IMR-90 (cell line): ENCODE data around the gene KRT6A. TPM values are rescaled to one million over a fixed set of nuclear protein-coding genes. Genes with fewer than 3 reads are reported as not detected.

Experiments used
- polyA plus RNA-seq, 3 experiments: library from polyadenylated mRNA; depleted of rRNA; stranded (reverse); fragments of >200 nt; gene quantifications; 2 replicates each; pipeline ENCODE4 v1.2.3, GENCODE V29; 2012; ENCODE audit warnings: low replicate concordance in 1 of 3
- total RNA-seq: library from RNA; depleted of rRNA; stranded (reverse); fragments of >200 nt; gene quantifications from 2 replicates; pipeline ENCODE4 v1.2.3, GENCODE V29; 2012; rRNA removed

The KRT6A gene
- total and polyA plus RNA-seq, 2 of the 4 experiments (the other 2 are of a cell fraction), result not detected

Other genes with a start within 250 kb of the KRT6A start
- not detected in 2 replicates for gene KRT86, start 218.6 kb downstream of the KRT6A start, total RNA-seq
- 0.06 TPM in 1 of 2 replicates, not detected in the other for gene KRT86, start 218.6 kb downstream of the KRT6A start, polyA plus RNA-seq (2012; rRNA removed)
- gene KRT81, start 201.7 kb downstream of the KRT6A start, total RNA-seq, result under 0.01 TPM in 2 replicates
- gene KRT81, start 201.7 kb downstream of the KRT6A start, polyA plus RNA-seq (2012; rRNA removed), result 0.05 and 0.29 TPM in 2 replicates
- gene KRT83, start 171.9 kb downstream of the KRT6A start, total RNA-seq, result not detected in 2 replicates
- gene KRT83, start 171.9 kb downstream of the KRT6A start, polyA plus RNA-seq (2012; rRNA removed), result not detected in 2 replicates
- gene KRT85, start 125.8 kb downstream of the KRT6A start, total RNA-seq, result not detected in 2 replicates
- not detected in 2 replicates for gene KRT85, start 125.8 kb downstream of the KRT6A start, polyA plus RNA-seq (2012; rRNA removed)
- gene KRT84, start 107.6 kb downstream of the KRT6A start, total RNA-seq, result not detected in 2 replicates
- not detected in 2 replicates for gene KRT84, start 107.6 kb downstream of the KRT6A start, polyA plus RNA-seq (2012; rRNA removed)
- gene KRT82, start 86.9 kb downstream of the KRT6A start, total RNA-seq, result not detected in 2 replicates
- not detected in 2 replicates for gene KRT82, start 86.9 kb downstream of the KRT6A start, polyA plus RNA-seq (2012; rRNA removed)
- not detected in 2 replicates for gene KRT75, start 58.9 kb downstream of the KRT6A start, total RNA-seq
- not detected in 2 replicates for gene KRT75, start 58.9 kb downstream of the KRT6A start, polyA plus RNA-seq (2012; rRNA removed)
- not detected in 2 replicates for gene KRT6B, start 41.1 kb downstream of the KRT6A start, total RNA-seq
- not detected in 2 replicates for gene KRT6B, start 41.1 kb downstream of the KRT6A start, polyA plus RNA-seq (2012; rRNA removed)
- not detected in 2 replicates for gene KRT6C, start 19.5 kb downstream of the KRT6A start, total RNA-seq
- not detected in 2 replicates for gene KRT6C, start 19.5 kb downstream of the KRT6A start, polyA plus RNA-seq (2012; rRNA removed)
- not detected in 2 replicates for gene KRT5, start 27.1 kb upstream of the KRT6A start, total RNA-seq
- not detected in 2 replicates for gene KRT5, start 27.1 kb upstream of the KRT6A start, polyA plus RNA-seq (2012; rRNA removed)
- not detected in 2 replicates for gene KRT71, start 59.9 kb upstream of the KRT6A start, total RNA-seq
- gene KRT71, start 59.9 kb upstream of the KRT6A start, polyA plus RNA-seq (2012; rRNA removed), result not detected in 2 replicates
- gene KRT74, start 80.6 kb upstream of the KRT6A start, total RNA-seq, result not detected in 2 replicates
- not detected in 2 replicates for gene KRT74, start 80.6 kb upstream of the KRT6A start, polyA plus RNA-seq (2012; rRNA removed)
- not detected in 2 replicates for gene KRT72, start 108.2 kb upstream of the KRT6A start, total RNA-seq
- gene KRT72, start 108.2 kb upstream of the KRT6A start, polyA plus RNA-seq (2012; rRNA removed), result not detected in 2 replicates
- gene KRT73, start 125.3 kb upstream of the KRT6A start, total RNA-seq, result not detected in 2 replicates
- gene KRT73, start 125.3 kb upstream of the KRT6A start, polyA plus RNA-seq (2012; rRNA removed), result not detected in 2 replicates
- gene KRT2, start 159.0 kb upstream of the KRT6A start, total RNA-seq, result not detected in 2 replicates
- gene KRT2, start 159.0 kb upstream of the KRT6A start, polyA plus RNA-seq (2012; rRNA removed), result not detected in 2 replicates
- not detected in 2 replicates for gene KRT1, start 187.2 kb upstream of the KRT6A start, total RNA-seq
- not detected in 2 replicates for gene KRT1, start 187.2 kb upstream of the KRT6A start, polyA plus RNA-seq (2012; rRNA removed)
- not detected in 2 replicates for gene KRT77, start 210.3 kb upstream of the KRT6A start, total RNA-seq
- gene KRT77, start 210.3 kb upstream of the KRT6A start, polyA plus RNA-seq (2012; rRNA removed), result not detected in 2 replicates